Thyroid gland (tissue), 4 donors: Measurements from ENCODE around the gene NCKAP5.

Source experiments
- POLR2A ChIP-seq, 2 donors: fragments of 450-650 bp; IDR thresholded peaks; one replicate each; pipeline ENCODE4 v1.6.1; 2017; ENCODE audit warnings: antibody characterized with exemption in 2 of 2, mild to moderate bottlenecking in 2 of 2, moderate library complexity in 1 of 2
- TF ChIP-seq, protein P1 (sequence below), 6 experiments: fragments of 200-600 bp in 3 of 6; fragments of 450-650 bp in 3 of 6; sonication (generic) in 3 of 6; IDR thresholded peaks; one replicate each; pipeline ENCODE4 v1.5.1; 2016 to 2019; ENCODE audit warnings: antibody characterized with exemption in 6 of 6, mild to moderate bottlenecking in 2 of 6, inconsistent platforms in 1 of 6, moderate library complexity in 1 of 6

DNA sequence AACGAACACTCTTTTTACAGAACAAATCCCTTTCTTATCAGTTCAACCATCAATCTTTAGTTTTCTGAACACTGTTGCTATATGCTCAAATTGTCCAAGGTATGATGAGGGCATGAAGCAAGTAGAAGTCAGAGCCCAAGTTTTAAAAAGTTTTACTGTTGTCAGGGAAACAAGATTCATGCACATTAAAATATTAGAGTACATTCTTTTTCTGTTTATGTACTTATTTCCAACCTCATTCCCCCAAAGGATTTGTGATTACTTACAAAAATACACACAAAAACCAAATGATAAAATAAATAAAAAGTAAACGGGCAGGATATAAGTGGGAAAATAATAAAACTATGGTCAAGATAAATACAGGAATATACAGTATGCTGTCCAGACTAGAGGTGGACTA lies 15.4 kb downstream of the NCKAP5 start:
- TF ChIP-seq, protein P1, sequence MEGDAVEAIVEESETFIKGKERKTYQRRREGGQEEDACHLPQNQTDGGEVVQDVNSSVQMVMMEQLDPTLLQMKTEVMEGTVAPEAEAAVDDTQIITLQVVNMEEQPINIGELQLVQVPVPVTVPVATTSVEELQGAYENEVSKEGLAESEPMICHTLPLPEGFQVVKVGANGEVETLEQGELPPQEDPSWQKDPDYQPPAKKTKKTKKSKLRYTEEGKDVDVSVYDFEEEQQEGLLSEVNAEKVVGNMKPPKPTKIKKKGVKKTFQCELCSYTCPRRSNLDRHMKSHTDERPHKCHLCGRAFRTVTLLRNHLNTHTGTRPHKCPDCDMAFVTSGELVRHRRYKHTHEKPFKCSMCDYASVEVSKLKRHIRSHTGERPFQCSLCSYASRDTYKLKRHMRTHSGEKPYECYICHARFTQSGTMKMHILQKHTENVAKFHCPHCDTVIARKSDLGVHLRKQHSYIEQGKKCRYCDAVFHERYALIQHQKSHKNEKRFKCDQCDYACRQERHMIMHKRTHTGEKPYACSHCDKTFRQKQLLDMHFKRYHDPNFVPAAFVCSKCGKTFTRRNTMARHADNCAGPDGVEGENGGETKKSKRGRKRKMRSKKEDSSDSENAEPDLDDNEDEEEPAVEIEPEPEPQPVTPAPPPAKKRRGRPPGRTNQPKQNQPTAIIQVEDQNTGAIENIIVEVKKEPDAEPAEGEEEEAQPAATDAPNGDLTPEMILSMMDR (IDR thresholded peaks at IDR 0.05): no peak
- no peak for TF ChIP-seq POLR2A (IDR thresholded peaks at IDR 0.05)
